Medulla oblongata (tissue), 1 donor: Measurements from ENCODE around the gene PSTPIP2.
"Not testable (repeated sequence)": the region's sequence is repeated elsewhere in the genome, so short reads cannot be mapped to it uniquely, and the experiment has no call there.

Experiments used
- DNase-seq: peaks from one replicate; pipeline ENCODE4 v3.0.0-alpha.2; 2015; ENCODE audit errors: extremely low spot score

Gene PSTPIP2, protein sequence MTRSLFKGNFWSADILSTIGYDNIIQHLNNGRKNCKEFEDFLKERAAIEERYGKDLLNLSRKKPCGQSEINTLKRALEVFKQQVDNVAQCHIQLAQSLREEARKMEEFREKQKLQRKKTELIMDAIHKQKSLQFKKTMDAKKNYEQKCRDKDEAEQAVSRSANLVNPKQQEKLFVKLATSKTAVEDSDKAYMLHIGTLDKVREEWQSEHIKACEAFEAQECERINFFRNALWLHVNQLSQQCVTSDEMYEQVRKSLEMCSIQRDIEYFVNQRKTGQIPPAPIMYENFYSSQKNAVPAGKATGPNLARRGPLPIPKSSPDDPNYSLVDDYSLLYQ

DNA sequence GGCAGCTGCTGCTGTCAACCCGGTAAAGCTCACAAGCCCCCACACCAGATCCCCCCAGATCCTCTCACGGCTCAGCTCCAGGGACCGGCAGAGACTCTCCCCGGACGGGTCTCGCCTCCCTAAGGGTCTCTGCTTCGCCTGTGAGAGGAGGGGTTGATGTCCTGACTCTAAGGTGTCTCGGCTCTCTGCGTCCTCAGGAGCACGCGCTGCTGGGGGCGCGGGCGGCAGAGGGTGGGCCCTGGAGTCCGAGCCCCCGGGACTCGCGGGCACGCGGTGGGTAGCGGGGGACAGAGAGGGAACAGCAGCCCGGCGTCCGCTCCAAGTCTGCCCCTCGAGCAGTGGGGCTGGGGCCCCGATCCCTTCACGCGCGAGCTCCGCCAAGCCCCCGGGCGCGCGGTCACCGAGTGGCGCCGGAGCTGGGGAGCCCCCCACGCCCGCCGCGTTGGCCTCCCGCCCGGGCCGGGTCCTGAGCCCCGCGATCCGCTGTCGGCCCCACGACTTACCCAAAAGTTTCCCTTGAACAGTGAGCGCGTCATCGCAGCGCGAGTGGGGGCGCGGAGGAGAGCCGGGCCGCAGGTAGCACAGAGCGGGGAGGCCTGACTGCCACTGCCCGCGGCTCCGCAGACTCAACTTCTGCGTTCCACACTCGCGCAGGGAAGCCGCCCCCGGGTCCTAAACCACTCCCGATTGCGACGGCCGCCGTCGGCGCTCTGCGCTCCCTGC is at the start of gene PSTPIP2:
PSTPIP2 (minus strand) TSS at position 608 of the 723 bp plus-strand sequence; CDS start at position 536, 72 bp downstream.
- DNase-seq, result peak; percentile 28

DNA sequence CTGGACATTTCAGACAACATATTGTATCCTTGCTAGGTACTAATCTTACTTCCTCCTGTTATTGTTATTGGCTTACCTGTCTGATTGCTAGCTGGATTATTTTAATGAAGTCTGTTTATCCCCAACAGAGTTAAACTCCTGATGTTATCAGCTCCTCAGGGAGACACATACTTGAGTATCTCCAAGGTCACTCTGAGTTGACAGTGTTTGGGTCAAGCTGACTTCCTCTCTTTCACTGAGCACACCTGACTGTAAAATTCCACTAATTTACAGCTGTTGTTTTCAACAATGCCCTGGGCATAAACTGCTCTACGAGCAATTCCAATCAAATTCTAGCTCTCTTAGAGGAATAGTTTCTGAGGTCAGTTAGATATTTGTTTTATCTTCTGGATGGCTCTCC is 41.7 kb upstream of the PSTPIP2 start:
- no peak for DNase-seq

DNA sequence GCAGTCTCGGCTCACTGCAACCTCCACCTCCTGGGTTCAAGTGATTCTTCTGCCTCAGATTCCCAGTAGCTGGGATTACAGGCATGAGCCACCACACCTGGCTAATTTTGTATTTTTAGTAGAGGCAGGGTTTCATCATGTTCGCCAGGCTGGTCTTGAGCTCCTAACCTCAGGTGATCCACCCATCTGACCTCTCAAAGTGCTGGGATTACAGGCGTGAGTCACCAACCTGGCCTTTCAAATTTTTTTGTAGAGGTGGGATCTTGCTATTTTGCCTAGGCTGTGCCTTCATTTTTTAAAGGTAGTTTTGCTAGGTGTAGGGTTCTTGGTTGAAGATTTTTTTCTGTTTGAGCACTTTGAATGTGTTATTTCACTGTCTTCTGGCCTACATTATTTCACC is 38.3 kb upstream of the PSTPIP2 start:
- DNase-seq, result no peak

DNA sequence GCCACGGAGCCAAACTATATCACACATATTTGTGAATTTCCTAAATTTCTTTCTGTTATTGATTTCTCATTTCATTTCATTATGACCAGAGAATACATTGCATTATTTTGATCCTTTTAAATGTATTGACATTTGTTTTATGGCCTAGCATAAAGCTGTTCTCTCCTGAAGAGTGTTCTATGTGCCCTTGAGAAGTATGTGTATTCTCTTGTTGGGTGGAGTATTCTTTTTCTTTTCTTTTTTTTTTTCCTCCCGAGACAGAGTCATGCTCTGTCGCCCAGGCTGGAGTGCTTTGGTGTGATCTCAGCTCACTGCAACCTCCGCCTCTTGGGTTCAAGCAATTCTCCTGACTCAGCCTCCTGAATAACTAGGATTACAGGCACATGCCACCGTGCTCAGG is 37.3 kb upstream of the PSTPIP2 start:
- DNase-seq, result no peak

DNA sequence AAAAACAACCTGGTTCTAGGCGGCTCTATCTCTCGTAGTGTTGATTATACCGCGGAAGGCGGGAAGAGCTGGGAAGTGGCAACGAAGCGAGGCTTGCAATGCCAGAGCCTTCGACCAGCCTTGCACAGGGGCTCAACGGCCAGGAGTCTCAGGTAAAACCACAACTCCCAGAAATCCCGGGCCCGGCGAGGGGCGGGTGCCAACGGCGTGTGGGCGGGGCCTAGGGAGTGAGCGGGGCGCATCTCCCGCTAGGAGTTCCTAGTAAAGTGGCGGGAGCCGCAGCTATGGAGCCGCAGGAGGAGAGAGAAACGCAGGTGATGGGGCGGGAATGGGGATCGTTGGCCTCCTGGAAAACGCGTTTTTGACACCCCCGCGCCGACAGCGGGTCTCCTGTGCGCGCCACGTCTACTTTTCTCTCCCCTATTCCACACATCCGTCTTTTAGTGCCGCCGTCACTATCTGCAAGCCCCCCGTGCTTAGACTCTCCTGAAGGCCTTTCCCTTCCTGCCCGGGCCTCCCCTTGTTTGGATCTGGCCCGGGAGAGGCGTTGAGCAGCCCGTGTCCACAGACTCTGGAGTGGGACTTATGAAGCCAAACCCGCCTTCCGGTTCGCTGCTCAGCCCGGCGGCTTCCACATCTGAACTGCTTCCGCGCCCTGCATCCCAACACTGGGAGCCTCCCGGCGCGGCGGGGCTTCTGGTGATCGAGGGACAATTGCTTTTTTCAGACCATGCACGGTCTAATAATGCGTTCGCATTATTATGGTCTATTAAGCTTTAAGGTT is 32.3 kb upstream of the PSTPIP2 start, which contains the start of gene HAUS1:
HAUS1 (plus strand) TSS at position 258 of the 784 bp plus-strand sequence; CDS start at position 285, 27 bp downstream.
- peak; percentile 94 for DNase-seq

DNA sequence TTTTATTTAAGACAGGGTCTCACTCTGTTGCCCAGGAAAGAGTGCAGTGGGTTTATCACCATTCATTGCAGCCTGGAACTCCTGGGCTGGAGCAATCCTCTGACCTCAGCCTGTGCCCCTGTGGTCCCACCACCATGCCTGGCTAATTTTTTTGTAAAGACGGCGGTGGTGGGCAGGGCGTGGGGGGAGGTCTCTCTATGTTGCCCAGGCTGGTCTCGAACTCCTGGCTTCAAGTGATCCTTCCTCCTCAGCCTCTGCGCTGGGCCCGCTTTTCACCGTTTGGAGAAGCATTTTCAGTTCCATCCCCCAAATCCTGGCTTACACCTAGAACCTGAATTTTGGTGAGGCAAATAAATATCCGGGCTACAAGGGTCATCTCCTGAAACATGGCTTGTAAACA is 27.4 kb upstream of the PSTPIP2 start:
- no peak for DNase-seq

DNA sequence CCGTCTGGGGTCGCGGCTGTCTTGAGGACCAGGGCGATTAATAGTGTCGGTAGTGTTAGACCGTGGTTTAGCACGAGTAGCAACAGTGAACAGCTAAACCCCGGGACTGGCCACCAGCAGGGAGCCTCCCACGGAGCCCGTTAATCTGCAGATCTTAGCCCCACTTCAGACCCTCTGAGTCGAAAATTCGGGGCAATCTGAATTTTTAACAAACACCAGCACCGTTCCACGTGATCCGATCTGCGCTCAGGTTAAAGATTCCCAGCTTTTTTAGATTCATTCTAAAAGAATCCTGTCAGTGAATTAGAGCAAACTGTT is 26.5 kb upstream of the PSTPIP2 start:
- DNase-seq, result no peak

DNA sequence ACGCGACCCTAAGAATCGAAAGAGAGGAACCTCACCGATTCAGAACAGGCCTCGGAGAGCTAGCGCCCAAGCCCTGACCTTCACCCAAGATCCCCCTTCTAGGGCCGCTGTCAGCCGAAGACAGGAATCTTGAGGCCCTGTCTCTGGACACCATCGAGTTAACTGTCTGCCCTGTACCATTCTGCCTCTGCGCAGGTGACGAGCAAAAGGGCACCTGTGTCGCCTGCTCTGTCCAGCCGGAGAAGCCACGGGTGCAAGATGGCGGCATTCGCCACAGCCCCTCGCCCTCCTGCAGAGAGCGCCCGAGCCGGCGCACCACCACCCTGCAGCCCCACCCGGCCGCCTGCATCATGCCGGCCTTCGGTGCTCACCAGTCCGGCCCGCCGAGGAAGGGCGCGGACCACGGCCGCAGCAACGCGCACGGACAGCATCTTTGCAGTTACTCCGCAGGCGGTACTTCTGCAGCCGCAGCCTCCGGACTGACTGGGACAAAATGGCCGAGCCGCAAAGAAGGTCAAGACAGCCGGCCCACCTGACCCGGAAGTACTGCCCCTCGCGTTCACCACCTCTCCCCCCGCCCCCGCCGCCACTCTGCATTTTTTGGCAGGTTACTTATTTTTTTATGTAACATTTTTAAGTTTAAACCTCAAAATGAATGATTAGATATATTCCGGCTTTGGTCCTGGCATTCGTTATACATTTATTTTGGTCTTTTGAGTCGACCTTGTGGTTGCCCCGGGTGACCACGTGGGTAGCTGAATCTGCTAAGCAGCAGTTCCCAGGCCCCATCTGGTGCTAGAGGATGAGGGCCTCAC is 25.9 kb upstream of the PSTPIP2 start, which contains the start of gene ATP5F1A:
ATP5F1A (minus strand) TSS at position 496 of the 815 bp plus-strand sequence; CDS start at position 431, 65 bp downstream.
- peak; percentile 89 for DNase-seq

DNA sequence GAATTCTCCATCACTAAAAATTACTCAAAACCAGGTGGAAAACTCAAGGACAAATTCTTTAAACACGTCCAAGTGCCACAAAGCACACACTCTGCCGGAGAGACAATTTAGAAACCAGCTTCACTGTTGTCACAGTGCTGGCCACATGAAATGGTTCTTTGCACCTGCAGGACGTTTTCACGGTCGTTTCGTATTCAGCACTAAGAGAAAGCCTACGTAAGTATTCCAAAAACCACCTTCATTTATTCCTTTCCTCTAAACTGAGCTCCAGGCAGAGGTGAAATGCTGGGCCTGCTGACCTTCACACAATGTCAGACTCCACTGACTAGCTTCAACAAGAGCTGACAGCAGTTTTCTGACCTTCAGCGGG is 25.4 kb upstream of the PSTPIP2 start:
- peak; percentile 26 for DNase-seq

DNA sequence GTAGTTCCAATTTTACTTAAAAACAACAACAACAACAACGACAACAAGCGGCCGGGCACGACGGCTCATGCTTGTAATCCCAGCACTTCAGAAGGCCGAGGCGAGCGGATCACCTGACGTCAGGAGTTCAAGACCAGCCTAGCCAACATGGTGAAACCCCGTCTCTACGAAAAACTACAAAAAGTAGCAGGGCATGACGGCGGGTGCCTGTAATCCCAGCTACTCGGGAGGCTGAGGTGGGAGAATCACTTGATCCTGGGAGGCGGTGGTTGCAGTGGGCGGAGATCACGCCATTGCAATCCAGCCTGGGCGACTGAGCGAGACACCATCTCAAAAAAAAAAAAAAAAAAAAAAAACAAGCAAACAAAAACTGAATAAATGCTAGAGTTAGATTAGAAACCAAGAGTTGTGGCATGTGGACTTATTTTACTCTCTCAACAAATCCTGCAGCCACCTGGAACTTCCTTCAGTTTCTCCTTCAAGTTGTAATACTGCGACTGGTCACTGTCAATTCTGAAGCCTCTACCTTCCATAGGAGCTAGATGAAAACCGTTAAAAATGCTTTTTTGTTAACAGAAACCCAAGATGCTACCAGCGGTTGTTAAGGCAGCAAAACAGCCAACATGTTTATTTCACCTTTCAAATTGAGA is 24.7 kb upstream of the PSTPIP2 start:
- peak; percentile 11 for DNase-seq

DNA sequence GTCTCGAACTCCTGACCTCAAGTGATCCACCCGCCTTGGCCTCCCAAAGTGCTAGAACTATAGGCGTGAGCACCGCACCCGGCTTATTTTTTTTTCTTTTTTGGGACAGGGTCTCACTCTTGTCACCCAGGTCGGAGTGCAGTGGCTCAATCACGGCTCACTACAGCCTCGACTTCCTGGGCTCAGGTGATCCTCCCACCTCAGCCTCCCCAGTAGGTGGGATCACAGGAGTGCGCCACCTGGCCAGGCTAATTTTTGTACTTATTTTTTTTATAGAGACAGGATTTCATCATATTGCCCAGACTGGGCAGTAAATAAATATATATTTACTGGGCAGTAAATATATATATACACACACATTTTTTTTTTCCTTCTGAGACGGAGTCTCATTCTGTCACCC is 23.5 kb upstream of the PSTPIP2 start:
- DNase-seq, result no peak

DNA sequence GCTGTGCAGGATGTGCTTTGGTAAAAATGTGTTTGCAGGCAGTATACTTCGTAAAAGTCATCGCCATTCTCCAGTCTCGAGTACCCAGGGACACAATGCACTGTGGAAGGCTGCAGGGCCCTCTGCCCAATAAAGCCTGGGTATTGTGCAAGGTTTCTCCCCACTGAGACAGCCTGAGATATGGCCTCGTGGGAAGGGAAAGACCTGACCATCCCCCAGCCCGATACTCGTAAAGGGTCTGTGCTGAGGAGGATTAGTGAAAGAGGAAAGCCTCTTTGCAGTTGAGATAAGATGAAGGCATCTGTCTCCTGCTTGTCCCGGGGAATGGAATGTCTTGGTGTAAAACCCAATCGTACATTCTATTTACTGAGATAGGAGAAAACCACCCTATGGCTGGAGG is 16.4 kb upstream of the PSTPIP2 start:
- DNase-seq, result not testable (repeated sequence)

DNA sequence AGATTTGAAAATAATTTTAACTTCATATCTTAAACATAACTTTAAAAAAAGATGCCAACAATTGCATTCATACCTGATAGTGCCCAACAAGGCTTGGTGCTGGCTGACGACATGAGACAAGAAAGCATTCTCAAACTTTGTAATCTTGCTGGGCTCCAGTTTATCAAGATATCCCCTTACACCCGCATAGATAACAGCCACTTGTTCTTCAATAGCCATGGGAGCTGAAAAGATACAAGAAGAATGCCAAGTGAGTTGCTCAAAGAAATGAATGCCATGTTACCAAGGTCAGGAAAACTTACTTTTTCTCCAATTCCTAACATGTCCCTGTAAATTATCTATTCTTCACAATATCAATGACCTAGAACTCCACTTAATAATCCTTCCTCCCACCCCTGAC is 12.4 kb upstream of the PSTPIP2 start:
- DNase-seq, result no peak

DNA sequence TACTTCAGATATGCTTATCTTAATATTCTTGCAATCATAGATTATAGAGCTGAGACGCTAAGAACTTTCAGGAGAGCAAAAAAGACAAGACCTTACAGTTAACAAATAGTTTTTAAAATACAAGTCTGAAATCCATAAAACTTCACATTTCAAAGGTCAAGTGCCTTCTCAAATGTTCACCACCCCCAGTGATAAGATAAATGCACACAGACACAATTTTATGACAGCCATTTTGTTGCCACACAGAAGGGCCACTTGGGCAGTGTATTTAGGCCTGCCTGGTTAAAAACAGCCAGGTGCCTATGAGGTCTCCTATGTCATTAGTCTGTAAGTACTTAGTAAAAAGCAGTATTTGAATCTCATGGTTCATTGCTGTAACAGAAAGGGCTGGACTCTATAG is 8.1 kb upstream of the PSTPIP2 start:
- no peak for DNase-seq

DNA sequence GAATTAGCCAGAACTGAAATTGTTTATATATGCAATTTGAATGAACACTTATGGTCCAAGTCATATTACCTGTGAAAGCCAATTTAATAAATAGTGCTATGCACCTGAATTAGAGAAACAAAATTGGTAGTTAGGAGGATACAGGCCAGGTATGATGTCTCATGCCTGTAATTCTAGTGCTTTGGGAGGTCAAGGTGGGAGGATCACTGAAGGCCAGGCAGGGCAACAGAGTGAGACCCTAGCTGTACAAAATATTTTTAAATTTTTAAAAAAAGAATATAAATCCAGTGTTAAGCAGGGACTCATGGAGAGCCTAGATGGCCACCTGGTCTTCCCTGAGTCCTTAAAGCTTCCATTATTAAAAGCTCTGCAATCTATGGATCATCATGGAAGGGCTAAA is 7.3 kb upstream of the PSTPIP2 start:
- DNase-seq, result no peak

DNA sequence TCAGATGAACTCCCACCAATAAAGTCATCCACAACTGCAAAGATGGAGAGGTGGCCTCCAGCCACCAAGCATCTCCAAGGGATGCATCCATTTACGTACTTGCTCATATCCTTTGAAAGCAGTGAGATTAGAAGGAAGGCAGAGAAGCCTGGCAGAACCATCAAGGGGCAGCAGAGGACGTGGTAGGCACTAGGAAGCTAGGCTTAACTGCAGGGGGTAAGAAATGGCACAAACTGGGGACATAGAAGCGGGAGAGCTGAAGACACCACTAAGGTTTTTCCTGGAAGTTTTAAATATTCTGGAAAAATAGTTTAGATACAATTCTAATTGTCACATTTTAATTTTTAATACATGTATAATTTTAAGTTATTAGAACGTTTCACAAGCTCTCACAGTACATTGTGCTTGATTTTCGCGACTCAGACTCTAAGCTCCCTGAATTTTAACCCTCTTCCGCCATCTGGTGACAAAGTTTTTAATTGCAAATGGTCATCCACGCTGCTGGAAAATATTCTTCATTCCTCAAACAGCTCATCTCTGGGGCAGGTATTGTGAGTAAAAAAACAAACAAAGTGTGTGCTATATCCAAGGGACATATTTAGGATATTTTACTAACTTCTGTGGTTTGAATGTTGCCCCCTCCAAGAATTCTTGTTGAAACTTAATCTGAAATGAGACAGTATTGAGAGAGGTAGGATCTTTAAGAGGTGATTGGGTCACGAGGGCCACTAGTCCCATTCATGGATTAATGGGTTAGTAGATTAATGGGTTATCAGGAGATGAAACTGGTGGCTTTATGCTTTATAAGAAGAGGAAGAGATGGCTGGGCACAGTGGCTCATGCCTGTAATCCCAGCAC is 1.6 kb upstream of the PSTPIP2 start:
- peak; percentile 92 for DNase-seq

DNA sequence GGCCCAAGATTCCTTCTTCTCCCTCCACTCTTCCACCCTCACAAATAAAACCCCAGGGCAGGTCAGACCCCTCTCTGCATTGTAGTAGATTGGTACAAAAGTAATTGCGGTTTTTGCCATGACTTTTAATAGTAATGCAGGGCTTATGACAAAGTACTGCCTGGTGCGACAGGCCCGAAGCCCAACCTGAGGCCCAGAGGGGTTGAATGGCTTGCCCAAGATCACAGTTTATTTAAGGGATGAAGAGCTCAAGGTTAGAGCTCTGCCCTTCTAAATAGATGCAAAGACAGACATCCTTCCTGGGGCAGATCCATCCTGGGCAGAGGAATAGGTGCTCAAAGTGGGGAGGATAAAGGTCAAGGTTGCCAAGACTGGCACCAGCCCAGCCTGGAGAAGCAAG is 899 bp upstream of the PSTPIP2 start:
- DNase-seq, result no peak

DNA sequence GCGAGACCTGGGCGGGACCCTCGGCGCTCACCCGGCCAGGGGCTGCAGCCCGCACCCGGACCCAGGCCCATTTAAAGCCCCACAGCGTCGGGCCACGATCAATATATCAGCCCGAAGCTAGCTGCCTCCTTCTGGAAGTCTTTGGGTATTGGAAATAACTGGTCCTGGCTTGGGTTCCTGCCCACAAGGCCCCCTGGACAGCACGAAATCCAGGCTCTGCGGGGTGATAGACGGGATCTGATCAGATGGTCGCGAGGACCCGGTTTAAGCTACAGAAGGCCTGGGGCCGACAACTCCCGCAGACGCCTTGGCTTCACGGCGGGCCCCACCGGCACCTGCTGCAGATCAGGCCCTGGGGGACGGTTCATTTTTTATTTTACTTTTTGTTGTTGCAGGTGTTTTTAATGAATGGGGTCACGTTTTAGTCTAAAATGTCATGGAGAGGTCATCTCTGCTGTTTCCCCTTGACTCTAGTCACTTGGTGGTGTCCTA is 362 bp upstream of the PSTPIP2 start:
- DNase-seq, result no peak

DNA sequence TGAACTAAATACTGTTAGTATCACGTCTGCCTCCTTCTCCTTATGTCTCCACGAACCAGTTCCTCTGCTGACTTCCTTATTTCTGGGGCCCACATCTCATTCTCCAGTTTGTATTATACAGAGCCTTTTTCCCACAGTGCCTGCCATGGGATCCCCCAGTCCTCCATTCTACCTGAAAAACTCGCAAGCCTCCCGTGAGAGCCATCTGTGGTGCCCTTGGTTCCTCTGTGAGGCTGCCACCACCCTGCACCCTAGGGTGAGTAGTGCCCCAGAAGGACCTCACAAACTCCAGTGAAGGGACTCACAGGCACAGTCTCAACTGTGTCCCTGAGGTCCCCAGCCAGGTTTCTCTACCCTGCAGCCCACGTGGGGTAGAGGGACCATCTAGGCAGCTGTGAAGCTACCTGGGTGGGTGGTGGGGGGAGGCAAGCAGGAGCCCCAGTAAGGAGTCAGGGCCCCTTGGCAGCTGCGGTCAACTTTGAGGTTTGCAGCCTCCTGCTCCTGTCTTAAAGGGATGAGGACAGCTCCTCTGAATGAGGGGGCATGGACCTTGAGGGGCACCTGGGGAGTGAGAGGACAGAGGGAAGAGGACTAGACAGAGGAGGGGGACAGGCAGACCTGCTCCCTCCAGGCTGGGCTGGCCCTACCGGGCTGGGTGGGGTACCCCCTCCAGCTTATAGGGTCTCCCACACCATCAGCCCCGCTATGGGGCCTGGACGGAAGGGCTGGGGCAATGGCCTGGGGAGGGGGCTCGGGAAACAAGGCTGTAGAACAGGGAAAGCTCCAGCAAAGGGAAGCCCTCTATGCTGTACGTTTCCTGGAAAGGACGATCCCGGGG is 1.0 kb downstream of the PSTPIP2 start:
- peak; percentile 25 for DNase-seq
